ENCODE results near the gene PRKG1.

DNA sequence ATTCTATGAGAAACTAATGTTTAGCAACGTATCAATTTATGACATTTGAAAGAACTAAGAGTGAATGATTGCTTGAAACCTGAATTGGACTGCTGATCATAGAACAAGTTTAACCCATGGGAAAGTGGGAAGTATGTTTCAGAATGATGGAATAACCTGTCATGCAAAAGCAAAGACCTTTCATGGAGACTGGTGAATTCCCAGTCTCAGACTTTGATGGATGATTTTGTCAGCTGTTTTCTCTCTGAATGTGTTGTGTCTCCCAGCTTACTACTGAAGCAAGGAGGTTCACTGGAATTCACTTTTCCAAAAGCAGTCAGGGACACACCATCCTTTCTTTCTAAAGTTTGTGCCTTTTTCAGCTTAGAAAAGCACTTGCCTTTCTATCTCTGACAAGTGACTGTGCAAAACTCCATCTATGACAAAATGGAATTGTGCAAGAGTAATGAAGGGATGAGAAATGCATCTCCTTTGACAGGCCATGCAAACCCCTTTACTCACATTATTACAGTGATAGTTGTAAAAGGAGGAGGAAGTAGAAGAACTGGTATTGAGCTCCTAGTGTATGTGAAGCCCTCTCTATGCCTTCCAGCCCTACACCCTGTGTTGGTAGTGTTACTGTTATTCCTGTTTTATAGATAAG, 176.1 kb downstream of the PRKG1 start:
- TF ChIP-seq POLR2A (IDR thresholded peaks at IDR 0.05) = no peak
- TF ChIP-seq, protein P1, sequence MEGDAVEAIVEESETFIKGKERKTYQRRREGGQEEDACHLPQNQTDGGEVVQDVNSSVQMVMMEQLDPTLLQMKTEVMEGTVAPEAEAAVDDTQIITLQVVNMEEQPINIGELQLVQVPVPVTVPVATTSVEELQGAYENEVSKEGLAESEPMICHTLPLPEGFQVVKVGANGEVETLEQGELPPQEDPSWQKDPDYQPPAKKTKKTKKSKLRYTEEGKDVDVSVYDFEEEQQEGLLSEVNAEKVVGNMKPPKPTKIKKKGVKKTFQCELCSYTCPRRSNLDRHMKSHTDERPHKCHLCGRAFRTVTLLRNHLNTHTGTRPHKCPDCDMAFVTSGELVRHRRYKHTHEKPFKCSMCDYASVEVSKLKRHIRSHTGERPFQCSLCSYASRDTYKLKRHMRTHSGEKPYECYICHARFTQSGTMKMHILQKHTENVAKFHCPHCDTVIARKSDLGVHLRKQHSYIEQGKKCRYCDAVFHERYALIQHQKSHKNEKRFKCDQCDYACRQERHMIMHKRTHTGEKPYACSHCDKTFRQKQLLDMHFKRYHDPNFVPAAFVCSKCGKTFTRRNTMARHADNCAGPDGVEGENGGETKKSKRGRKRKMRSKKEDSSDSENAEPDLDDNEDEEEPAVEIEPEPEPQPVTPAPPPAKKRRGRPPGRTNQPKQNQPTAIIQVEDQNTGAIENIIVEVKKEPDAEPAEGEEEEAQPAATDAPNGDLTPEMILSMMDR (IDR thresholded peaks at IDR 0.05) = no peak
- no peak for TF ChIP-seq POLR2AphosphoS5 (IDR thresholded peaks at IDR 0.05)
- no peak for TF ChIP-seq EP300 (IDR thresholded peaks at IDR 0.05)
